Activated T-helper 17 cell treated with anti-CD3 and anti-CD28 coated beads, Interleukin-2, amount 50 U/mL, for 72 hours (primary cell): ENCODE data around the gene ARHGAP4. TPM values are rescaled to one million over a fixed set of nuclear protein-coding genes. Genes with fewer than 3 reads are reported as not detected.

Experiments
- ATAC-seq: fragments of 150-1000 bp; cut with Tn5 transposase; replicated peaks from 2 replicates; pipeline ENCODE4 v1.10.0; 2021; ENCODE audit warnings: mild to moderate bottlenecking, moderate library complexity
- H3K27ac Mint-ChIP-seq: one replicate; pipeline ENCODE4 v1.8.0; 2022; ENCODE audit warnings: mixed read lengths
- H3K27me3 Mint-ChIP-seq: one replicate; pipeline ENCODE4 v1.8.0; 2022; ENCODE audit warnings: mixed read lengths
- H3K36me3 Mint-ChIP-seq: one replicate; pipeline ENCODE4 v1.8.0; 2022; ENCODE audit warnings: low read depth, mild to moderate bottlenecking, mixed read lengths
- H3K4me1 Mint-ChIP-seq: one replicate; pipeline ENCODE4 v1.8.0; 2022; ENCODE audit warnings: mixed read lengths
- H3K4me3 Mint-ChIP-seq: one replicate; pipeline ENCODE4 v1.8.0; 2022; ENCODE audit warnings: mild to moderate bottlenecking, mixed read lengths
- H3K9me3 Mint-ChIP-seq: one replicate; pipeline ENCODE4 v1.8.0; 2022; ENCODE audit warnings: mixed read lengths
- total RNA-seq, 2 donors: library from RNA; stranded (reverse); gene quantifications; one replicate each; pipeline ENCODE4 v1.2.3, GENCODE V29; 2022

The ARHGAP4 gene
- total RNA-seq = 100 to 1,000 TPM; 105 to 147 TPM

DNA sequence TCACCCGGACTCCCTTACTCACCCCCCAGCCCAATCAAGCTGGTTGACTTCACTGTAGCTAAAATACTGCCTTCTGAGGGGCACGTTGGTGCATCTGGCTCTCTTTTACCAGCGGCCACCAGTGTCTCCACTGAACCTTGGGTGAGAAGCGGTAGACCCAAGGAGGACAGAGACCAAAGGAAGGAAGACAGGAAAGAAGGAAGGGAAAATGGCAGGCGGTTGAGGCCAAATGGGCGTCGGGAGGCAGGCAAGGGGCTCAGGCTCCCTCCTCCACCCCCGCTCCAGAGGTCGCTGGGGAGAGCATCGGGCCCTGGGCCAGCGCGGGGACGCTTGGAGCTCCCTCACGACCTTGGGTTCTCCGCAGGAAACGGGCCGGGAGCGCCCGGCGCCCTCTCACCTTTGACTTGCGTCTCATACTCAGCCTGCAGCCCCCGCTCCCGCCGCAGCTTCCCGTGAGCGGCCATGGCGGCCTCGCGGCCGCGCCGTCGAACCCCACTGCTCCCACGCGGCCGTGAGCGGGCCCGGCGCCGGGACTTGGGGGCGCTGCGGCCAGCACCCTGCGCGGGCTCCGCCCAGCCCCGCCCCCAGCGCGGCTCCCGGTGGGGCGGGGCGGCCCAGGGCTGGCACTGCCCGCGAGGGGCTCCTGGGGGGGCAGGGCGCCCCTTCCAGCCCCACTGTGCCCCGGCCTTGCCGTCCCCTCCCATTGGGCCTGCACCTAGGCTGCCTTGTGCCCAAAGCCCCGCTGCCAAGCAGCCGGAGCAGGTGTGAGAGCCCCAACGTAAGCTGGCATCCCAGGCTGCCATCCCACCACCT lies at the start of gene ARHGAP4:
Gene ARHGAP4, minus strand, starts transcription at position 526 of the 813 bp plus-strand sequence. Its CDS starts 62 bp downstream, at position 464.
- Mint-ChIP-seq H3K36me3 (peaks cover 36% of the 10 kb centered on the region), H3K4me1 (peaks cover 4% of the 10 kb centered on the region), H3K27me3 (no peaks in the 10 kb centered on the region), H3K27ac (peak within 1 kb of the TSS; percentile 91), H3K9me3 (no peaks in the 10 kb centered on the region), H3K4me3 (peak within 1 kb of the TSS; percentile 88)
- peak; percentile 11 for ATAC-seq

DNA sequence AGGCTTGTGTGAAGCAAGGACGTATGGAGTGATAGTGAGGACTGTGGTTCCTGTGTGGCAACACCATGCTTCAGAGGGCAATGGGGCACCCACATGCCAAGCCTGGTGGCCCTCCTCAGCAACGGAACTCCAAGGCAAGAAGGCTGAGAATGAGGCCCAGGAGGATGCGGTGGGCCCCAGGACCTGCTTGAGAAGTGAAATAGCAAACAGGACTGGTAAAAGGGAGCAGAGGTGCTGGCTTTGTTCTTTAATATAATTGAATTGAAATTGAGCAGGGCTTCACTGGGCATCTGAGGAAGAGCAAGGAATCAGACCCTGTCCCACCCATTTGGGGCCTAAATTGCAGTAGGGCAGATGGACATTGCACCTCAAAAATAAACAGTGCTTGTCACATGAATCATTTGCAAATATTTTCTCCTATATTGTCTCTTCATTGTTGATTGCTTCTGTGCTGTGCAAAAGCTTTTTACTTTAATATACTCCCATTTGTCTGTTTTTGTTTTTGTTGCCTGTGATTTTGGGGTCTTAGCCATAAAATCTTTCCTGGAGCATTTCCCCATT lies 48.7 kb upstream of the ARHGAP4 start:
- H3K36me3 Mint-ChIP-seq = peaks cover 15% of the 10 kb centered on the region
- H3K4me3 Mint-ChIP-seq = peak overlapping the region; percentile 90

DNA sequence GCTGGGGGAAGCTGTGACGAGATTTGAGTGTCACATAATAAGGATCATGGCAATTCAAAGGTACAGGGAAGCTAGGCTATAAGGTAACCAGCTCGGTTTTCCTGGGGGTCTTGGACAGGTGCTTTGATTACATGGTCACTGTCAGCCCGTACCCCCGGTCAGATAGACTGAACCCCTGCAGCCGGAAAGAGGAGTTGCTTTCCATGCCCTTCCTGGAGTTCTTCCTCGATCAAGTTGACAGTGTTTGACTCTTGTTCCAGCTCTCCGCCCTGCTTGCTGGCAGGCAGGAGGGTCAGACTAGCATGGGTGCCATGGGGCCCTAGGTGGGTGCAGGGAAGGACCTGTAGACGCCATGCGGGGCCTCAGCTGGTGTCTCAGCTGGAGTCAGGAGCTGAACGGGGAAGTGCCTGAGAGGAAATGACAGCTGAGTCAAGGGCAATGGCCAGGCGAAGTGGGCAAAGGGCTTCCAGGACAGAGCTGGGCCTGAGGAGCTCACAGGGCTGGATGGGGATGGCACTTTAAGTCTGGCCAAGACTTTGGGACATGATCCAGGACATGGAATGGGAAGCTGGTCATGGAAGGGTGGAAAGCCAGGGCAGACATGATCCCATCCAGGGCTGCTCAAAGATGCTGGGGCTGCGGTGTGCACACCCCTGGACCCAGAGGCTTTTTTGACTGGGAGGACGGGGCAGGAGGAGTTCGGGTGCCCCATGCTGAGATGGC lies 48.1 kb upstream of the ARHGAP4 start:
- H3K36me3 Mint-ChIP-seq = peaks cover 22% of the 10 kb centered on the region
- peak overlapping the region; percentile 88 for H3K27ac Mint-ChIP-seq
- H3K4me1 Mint-ChIP-seq = peaks cover 9% of the 10 kb centered on the region
- peak overlapping the region; percentile 90 for H3K4me3 Mint-ChIP-seq
- no peaks in the 10 kb centered on the region for H3K9me3 Mint-ChIP-seq
- no peaks in the 10 kb centered on the region for H3K27me3 Mint-ChIP-seq
- no peak for ATAC-seq

More for the DNA sequence above, 48.7 kb upstream of the ARHGAP4 start:
- Mint-ChIP-seq H3K4me1 (peaks cover 9% of the 10 kb centered on the region), H3K27me3 (no peaks in the 10 kb centered on the region), H3K9me3 (no peaks in the 10 kb centered on the region), H3K27ac (peak overlapping the region; percentile 88)
- ATAC-seq = no peak

DNA sequence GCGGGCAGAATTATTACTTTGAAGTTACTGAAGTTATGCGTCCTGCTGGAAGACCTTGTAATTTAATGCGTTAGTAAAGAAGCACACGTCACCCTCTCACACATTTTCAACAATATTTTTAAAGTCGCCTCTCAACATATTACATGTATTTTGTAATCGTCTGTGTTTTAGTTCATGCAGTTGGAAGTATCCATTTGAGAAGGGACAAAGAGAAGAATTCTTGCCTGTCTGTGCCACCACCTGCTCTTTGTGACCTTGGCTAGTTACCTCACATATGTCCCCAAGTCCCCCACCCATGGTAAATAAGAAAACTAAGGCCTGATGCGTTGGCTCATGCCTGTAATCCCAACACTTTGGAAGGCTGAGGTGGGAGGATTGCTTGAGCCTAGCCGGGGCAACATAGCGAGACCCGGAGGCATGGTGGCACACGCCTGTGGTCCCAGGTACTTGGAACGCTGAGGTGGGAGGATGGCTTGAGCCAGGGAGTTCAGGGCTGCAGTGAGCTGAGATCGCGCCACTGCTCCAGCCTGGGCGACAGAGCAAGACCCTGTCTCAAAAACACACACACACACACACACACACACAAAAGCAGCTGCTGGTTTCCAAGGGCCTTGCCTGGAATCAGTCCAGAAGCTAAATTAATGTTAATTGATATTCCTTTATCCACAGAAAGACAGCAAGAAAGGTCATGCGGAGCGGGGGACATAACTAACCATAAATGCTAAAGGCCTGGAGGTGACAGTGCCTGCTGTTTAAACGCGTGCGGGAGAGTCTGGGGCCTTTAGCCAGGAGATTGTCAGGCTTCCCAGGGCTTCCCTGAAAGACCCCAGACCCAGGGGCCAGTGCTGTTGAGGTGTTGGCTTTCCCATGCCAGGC lies 47.3 kb upstream of the ARHGAP4 start:
- Mint-ChIP-seq H3K4me3 (peak overlapping the region; percentile 90), H3K9me3 (no peaks in the 10 kb centered on the region), H3K4me1 (peaks cover 9% of the 10 kb centered on the region), H3K27ac (peak overlapping the region; percentile 92), H3K27me3 (no peaks in the 10 kb centered on the region), H3K36me3 (peaks cover 30% of the 10 kb centered on the region)
- ATAC-seq = no peak

DNA sequence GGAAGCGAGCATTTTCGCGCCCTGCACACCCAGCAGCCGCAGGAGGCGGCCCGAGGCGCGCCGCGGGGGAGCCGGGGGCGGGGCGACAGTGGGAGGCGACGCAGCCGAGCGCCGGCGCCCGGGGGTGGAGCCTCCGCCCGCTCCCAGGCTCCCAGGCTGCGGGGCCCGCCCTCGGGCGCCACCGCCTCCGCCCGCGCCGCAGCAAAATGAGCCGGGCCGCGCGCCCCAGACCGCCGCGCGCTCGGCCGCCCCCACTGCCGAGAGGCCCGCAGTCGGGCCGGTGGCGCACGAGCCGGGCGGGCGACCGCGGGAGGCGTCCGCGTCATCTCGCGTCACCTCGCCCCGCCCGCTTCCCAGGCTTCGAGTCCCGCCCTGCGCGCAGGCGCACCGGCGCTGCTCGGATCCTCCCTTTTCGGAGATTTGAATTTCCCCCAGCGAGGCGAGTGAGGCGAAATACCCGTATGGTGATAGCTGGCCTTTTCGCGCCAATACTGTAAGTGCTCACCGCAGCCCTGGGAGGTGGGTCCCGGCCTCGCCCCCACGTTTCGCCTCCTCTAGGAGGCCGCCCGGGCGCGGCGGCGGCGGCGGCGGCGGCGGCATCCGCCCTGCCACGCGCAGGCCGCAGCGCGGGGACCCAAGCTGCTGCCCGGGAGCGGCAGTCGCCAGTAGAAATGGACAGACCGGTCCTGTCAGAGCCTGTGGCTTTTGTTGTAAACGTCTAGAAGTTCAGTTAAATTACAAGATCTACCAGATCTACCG lies 46.5 kb upstream of the ARHGAP4 start, which contains the start of gene TMEM187:
Gene TMEM187, plus strand, starts transcription at position 387 of the 759 bp plus-strand sequence. CDS start 9,309 bp downstream, outside the sequence.
- peak; percentile 56 for ATAC-seq
- H3K27me3 Mint-ChIP-seq = no peaks in the 10 kb centered on the region
- H3K9me3 Mint-ChIP-seq = no peaks in the 10 kb centered on the region
- H3K27ac Mint-ChIP-seq = peak within 1 kb of the TSS; percentile 92
- peaks cover 38% of the 10 kb centered on the region for H3K36me3 Mint-ChIP-seq
- peak within 1 kb of the TSS; percentile 90 for H3K4me3 Mint-ChIP-seq
- peaks cover 12% of the 10 kb centered on the region for H3K4me1 Mint-ChIP-seq

DNA sequence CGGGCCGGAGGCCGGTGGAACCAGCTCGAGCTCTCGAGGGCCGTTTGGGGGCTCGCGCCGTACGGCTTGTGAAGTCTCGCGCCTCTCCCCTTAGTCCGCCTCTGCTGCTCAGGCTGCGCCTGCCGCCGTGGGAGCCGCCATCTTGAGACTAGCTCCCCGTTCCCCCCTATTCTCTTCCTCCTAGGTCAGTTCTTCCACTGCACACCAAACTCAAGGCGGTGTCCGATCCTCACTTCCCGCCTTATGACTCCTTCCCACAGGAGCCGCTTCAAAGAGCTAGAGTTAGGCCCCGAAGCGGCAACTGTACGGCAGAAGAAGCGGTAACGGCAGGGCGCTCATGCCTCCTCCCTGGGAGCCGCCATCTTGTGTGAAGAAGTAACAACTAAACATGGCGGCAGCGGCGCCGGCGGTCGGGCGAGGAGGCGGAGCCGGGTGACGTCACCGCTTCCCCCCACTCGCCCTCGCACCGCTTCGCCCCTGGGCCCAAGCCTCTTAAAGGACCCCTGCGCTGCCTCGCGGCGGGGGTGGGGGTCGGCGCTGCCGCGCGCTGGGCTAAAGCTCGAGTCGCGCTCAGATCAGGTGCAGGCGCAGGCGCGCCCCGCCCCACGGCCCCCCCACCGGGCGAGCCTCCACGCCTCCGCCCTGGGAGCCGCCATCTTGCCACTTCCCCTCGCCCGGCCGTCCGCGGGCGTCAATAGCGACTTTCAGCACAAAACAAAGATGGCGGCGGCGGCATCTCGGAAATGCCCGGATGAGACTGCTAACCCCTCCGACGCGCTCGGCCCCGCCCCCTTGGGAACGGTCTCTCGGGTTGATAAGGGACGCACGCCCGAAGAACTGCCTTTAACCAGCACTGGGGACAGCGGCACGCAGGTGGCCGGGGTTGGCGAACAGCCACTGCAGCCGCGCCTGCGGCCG lies 45.6 kb upstream of the ARHGAP4 start, which contains the start of gene HCFC1:
Gene HCFC1, minus strand, starts transcription at position 369 of the 918 bp plus-strand sequence. CDS start 978 bp downstream, outside the sequence.
- no peaks in the 10 kb centered on the region for H3K27me3 Mint-ChIP-seq
- peak within 1 kb of the TSS; percentile 90 for H3K4me3 Mint-ChIP-seq
- ATAC-seq = peak; percentile 48
- no peaks in the 10 kb centered on the region for H3K9me3 Mint-ChIP-seq
- H3K27ac Mint-ChIP-seq = peak within 1 kb of the TSS; percentile 92
- H3K36me3 Mint-ChIP-seq = peaks cover 46% of the 10 kb centered on the region
- H3K4me1 Mint-ChIP-seq = peaks cover 15% of the 10 kb centered on the region

DNA sequence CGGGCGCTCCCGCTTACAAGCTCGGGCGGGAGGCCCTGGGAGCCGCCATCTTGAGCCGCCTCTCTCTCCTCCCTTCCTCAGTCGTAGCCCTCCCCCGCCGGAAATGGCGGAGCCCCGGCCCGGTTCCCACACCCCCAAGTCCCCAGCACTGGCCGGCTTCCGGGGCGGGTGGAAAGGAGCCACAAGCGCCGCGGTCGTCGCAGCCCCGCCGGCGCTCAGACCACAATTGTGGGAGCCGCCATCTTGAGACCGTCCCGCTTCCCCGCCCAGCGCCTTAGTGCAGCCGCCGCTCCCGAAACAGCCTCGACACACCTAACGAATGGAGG lies 45.0 kb upstream of the ARHGAP4 start:
- H3K9me3 Mint-ChIP-seq = no peaks in the 10 kb centered on the region
- H3K27me3 Mint-ChIP-seq = no peaks in the 10 kb centered on the region
- peak overlapping the region; percentile 92 for H3K27ac Mint-ChIP-seq
- H3K4me3 Mint-ChIP-seq = peak overlapping the region; percentile 90
- ATAC-seq = peak; percentile 42
- H3K36me3 Mint-ChIP-seq = peaks cover 52% of the 10 kb centered on the region
- peaks cover 15% of the 10 kb centered on the region for H3K4me1 Mint-ChIP-seq

DNA sequence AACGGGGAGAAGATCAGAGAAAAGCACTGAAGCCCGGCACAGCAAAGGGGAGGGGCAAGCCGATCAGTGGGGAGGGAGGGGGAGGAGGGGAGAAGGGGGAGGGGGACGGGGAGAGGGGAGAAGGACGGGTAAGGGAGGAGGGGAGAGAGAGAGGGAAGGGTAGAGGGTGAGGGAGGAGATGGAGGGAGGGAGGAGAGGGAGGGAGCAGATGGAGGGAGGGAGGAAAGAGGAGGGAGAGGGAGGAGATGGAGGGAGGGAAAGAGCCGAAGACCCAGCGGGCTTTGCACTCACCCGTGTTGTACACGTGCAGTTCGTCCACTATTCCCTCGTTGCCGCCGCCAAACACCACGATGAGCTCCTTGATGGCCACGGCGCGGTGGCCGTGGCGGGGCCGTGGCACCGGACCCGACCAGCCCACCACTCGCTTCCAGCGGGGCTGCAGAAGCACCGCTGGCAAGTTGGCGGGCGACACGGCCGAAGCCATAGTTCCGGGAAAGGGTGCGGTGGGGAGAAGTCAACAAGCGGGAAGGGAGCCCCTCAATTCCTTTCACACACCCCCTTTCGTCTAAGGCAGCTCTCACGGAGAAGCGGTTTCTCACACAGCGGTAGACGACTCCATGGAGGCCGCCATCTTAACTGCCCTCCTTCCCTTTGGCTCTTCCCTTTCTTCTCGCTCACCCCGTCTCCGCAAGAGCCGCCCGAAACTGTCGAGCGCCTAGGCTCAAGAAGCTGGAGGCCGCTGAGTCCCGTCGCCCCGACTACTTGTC lies 44.5 kb upstream of the ARHGAP4 start:
- Mint-ChIP-seq H3K4me1 (peaks cover 15% of the 10 kb centered on the region), H3K4me3 (peak overlapping the region; percentile 90), H3K9me3 (no peaks in the 10 kb centered on the region), H3K27me3 (no peaks in the 10 kb centered on the region), H3K27ac (peak overlapping the region; percentile 92), H3K36me3 (peaks cover 56% of the 10 kb centered on the region)
- no peak for ATAC-seq

DNA sequence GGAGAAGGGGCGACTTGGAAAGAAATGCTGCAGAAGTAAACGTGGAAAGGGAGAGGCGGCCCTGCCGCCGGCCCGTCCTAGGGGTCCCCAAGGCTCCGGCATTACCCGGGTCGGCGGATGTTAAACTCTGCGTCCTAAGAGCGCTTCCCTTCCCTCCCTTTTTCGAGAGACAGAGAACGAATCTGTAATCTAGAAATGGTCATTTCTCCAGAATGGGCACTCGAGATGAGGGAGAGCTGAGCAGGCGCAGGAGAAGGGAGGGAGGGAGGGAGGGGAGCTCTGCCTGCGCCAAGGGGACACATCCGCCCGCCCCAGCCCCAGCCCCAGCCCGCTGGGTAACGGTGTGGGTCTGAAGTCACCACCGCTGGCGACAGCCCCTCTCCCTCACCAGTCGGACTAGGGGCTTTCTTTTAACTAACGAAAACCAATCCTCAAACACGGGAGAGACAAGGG lies 43.9 kb upstream of the ARHGAP4 start:
- peaks cover 15% of the 10 kb centered on the region for H3K4me1 Mint-ChIP-seq
- no peak for ATAC-seq
- H3K4me3 Mint-ChIP-seq = peak overlapping the region; percentile 90
- H3K27ac Mint-ChIP-seq = peak overlapping the region; percentile 61
- H3K27me3 Mint-ChIP-seq = no peaks in the 10 kb centered on the region
- no peaks in the 10 kb centered on the region for H3K9me3 Mint-ChIP-seq
- peaks cover 62% of the 10 kb centered on the region for H3K36me3 Mint-ChIP-seq

DNA sequence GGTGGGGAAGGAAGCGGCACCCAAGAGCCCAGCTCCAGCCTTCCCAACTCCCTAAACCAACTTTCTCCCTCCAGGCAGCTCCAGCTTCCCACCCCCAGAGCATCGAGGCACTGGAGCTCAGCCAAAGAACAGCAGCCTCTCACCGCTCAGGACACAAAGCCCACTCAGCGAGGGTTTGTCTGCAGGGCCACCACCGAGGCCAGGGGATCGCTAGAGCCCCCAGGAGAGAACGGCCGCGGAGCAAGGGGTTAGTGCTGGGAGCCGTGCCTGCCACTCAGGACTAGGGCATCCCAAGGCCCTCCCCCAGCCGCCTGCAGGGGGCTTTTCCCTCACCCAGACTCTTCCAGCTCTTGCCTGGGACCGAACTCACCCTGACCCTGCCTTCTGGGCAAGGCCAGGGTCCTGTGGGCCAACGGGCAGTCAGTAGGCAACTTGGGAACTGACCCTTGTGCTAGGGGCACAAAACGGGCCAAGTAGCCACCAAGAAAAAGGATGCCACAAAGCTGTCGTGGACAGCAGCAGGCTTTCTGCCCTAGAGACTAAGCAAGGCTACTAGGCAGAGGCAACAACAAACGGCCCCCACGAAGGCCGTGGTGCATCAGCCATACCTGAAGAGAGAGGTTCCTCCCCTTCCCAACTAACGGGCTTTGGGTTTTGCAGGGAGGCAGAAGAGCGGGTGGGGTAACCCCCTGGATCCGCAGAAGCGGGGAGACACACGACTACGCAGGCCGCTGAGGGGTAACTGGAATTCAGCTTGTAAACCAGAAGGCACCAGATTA lies 43.2 kb upstream of the ARHGAP4 start:
- no peak for ATAC-seq
- H3K9me3 Mint-ChIP-seq = no peaks in the 10 kb centered on the region
- no peaks in the 10 kb centered on the region for H3K27me3 Mint-ChIP-seq
- peaks cover 64% of the 10 kb centered on the region for H3K36me3 Mint-ChIP-seq
- H3K4me3 Mint-ChIP-seq = peak overlapping the region; percentile 90
- H3K4me1 Mint-ChIP-seq = peaks cover 10% of the 10 kb centered on the region
- H3K27ac Mint-ChIP-seq = peak overlapping the region; percentile 61

DNA sequence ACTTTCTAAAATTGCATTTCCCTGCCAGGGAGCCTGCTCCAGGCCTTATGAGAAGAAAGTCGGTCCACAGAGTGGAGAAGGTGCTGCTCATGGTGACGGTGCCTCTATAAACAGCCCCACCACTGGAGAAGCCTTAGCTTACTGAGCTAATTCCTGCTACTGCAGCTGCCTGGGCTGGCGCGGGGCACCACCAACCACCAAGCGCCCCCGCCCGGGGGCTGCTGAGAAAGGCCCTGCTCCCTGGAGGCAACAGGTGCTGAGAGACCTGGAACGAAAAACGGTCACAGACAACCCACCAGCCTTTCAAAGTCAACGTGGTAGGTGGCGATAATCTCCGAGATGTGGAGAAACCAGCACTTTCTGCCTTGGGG lies 42.7 kb upstream of the ARHGAP4 start:
- peaks cover 64% of the 10 kb centered on the region for H3K36me3 Mint-ChIP-seq
- ATAC-seq = no peak
- peak overlapping the region; percentile 61 for H3K27ac Mint-ChIP-seq
- no peaks in the 10 kb centered on the region for H3K9me3 Mint-ChIP-seq
- H3K27me3 Mint-ChIP-seq = no peaks in the 10 kb centered on the region
- H3K4me1 Mint-ChIP-seq = peaks cover 6% of the 10 kb centered on the region
- peak overlapping the region; percentile 90 for H3K4me3 Mint-ChIP-seq
